Mucosa of stomach (tissue), 1 donor: ENCODE data around the gene HEPHL1.

Source experiments
- H3K27me3 ChIP-seq: one replicate; pipeline ENCODE4 v1.7.0; 2013; ENCODE audit warnings: mild to moderate bottlenecking, low read length; ENCODE audit not compliant: control insufficient read depth, insufficient read depth
- H3K36me3 ChIP-seq: one replicate; pipeline ENCODE4 v1.7.0; 2013; ENCODE audit warnings: low read length; ENCODE audit not compliant: control insufficient read depth, insufficient read depth
- H3K4me1 ChIP-seq: one replicate; pipeline ENCODE4 v1.7.0; 2013; ENCODE audit warnings: mild to moderate bottlenecking, low read length; ENCODE audit not compliant: control insufficient read depth, insufficient read depth
- H3K4me3 ChIP-seq: one replicate; pipeline ENCODE4 v1.7.0; 2013; ENCODE audit warnings: low read length
- H3K9ac ChIP-seq: one replicate; pipeline ENCODE4 v1.7.0; 2013; ENCODE audit warnings: mild to moderate bottlenecking, low read length, moderate library complexity
- H3K9me3 ChIP-seq: one replicate; pipeline ENCODE4 v1.7.0; 2013; ENCODE audit warnings: mild to moderate bottlenecking, low read length, moderate library complexity; ENCODE audit not compliant: control insufficient read depth
- donor health status: Pancreatic carcinoma.

The HEPHL1 gene

DNA sequence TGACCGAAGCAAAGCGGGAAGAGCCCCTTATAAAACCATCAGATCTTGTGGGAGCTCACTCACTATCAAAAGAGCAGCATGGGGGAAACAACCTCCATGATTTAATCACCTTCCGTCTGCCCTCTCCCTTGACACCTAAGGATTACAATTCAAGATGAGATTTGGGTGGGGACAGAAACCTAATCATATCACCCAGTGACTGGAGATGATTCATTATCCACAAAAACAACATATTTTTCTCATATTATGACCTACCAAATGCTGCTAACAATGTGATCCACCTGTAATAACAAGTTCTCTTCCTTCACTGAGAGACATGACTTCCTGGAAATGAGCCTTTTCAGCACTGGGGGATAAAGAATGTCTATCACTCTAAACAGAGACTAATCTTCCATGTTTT, 23.4 kb upstream of the HEPHL1 start:
- Histone ChIP-seq H3K9ac (no peak overlapping the region), H3K36me3 (no peaks in the 10 kb centered on the region), H3K4me1 (no peaks in the 10 kb centered on the region), H3K27me3 (no peaks in the 10 kb centered on the region), H3K9me3 (no peaks in the 10 kb centered on the region), H3K4me3 (no peak overlapping the region)

DNA sequence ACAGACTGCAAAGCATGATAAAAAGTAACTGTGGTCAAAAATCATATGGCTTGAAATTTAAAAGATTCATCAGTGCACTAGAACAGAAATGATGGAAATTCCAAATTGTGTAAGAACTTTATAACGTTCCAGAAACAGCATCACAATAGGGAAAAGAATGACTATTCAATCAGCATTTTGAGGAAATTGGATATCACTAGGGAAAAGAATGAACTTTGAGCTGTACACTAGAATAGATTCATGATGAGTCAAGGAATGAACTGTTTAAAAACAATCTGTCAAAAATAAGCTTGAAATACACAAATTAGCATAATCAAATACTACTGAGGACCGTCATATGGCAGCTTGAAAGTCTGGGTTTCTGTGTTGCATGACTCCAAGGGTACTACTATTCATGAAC, 20.5 kb upstream of the HEPHL1 start:
- Histone ChIP-seq H3K36me3 (no peaks in the 10 kb centered on the region), H3K4me1 (no peaks in the 10 kb centered on the region), H3K27me3 (no peaks in the 10 kb centered on the region), H3K9ac (no peak overlapping the region), H3K9me3 (no peaks in the 10 kb centered on the region), H3K4me3 (no peak overlapping the region)

DNA sequence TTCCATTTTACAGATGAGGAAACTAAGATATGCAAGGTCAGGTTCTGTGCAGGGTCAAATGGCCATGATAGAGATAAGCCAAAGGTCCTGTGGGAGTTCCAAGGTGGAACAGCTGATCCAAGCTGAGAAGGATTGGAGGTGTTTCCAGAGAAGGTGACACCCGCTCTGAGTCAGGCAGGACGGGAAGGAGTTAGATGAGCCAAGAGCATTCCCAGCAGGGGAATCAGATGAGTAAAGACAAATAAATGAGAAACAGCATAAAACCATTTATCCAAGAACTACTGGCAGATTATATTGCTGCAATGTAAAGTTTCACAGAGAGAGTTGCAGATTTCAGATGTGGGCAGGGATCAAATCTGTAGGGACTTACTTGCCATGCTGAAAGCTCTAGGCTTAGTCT, 18.9 kb upstream of the HEPHL1 start:
- H3K36me3 ChIP-seq, result no peaks in the 10 kb centered on the region
- H3K9ac ChIP-seq, result no peak overlapping the region
- H3K9me3 ChIP-seq, result no peaks in the 10 kb centered on the region
- H3K4me3 ChIP-seq, result no peak overlapping the region
- H3K4me1 ChIP-seq, result no peaks in the 10 kb centered on the region
- no peaks in the 10 kb centered on the region for H3K27me3 ChIP-seq

DNA sequence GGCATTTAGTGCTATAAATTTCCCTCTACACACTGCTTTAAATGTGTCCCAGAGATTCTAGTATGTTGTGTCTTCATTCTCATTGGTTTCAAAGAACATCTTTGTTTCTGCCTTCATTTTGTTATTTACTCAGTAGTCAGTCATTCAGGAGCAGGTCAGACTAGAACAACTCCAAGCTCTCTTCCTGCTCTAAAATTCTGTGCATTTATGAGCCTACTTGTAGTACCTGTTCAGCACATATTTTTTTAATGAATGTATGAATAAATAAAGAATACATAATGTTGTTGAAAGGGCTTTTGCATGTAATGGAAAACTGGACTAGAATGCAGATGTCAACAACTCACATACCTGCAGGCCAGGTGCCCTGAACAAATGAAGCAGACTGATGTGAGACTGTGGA, 13.7 kb upstream of the HEPHL1 start:
- Histone ChIP-seq H3K27me3 (no peaks in the 10 kb centered on the region), H3K9ac (no peak overlapping the region), H3K4me1 (no peaks in the 10 kb centered on the region), H3K36me3 (no peaks in the 10 kb centered on the region), H3K4me3 (no peak overlapping the region), H3K9me3 (no peaks in the 10 kb centered on the region)

DNA sequence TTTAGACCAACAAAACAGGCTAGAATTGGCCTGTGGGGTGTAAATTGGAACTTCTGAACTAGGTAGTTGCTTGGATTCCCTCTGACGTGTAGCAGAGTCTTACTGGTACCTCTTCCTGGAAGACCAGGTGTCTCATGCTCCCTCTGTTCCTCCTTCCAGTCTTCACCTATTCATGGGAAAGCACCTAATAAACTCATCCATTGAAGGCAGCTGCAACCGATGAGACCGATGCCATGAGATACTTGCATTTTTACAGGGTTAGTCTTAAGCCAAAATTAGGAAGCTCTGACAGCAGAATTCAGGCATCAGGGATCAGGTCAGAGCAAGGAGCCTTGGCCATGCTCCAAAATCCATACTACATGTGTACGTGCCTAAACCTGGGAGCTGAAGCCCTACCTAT, 13.2 kb upstream of the HEPHL1 start:
- Histone ChIP-seq H3K4me3 (no peak overlapping the region), H3K9ac (no peak overlapping the region), H3K4me1 (no peaks in the 10 kb centered on the region), H3K36me3 (no peaks in the 10 kb centered on the region), H3K9me3 (no peaks in the 10 kb centered on the region), H3K27me3 (no peaks in the 10 kb centered on the region)

DNA sequence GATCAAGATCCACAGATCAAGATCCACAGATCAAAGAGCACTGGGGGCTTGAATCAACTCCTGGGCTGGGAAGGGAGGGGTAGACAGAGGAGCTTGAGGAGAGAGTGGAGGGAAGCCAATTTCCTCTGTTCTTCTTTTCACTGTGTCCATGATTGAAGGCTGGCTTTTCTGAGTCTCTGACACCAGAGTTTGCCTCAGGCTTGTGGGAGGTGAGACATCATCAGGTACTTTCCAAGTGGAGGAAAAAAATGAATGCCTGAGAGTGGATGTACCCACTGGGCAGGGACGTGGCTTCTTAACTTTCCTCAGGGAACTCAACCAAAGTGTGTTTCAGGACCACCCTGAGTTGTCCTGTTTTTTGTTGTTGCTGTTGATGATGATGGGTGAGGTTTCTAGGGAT, 11.0 kb upstream of the HEPHL1 start:
- no peak overlapping the region for H3K9ac ChIP-seq
- H3K27me3 ChIP-seq, result no peaks in the 10 kb centered on the region
- H3K9me3 ChIP-seq, result no peaks in the 10 kb centered on the region
- no peaks in the 10 kb centered on the region for H3K36me3 ChIP-seq
- H3K4me1 ChIP-seq, result no peaks in the 10 kb centered on the region
- no peak overlapping the region for H3K4me3 ChIP-seq

DNA sequence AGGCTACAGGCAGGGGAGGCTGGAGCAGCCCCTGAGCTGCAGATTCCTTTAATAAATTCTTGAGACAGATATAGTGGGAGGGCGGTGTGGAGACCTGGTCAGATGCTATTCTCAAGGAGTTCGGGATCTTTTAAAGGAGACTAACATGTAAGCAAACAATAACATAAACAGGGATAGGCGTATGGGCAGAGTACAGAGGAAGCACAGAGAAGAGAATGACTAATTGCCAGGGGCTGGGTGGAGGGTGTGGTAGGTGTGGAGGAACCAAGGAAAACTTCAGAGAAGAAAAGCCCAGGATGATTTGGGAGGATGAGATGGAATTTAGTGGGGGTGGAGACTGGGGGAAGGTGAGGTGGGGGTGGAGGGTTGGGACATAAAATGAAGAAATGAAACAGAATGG, 9.7 kb upstream of the HEPHL1 start:
- no peak overlapping the region for H3K4me3 ChIP-seq
- no peaks in the 10 kb centered on the region for H3K9me3 ChIP-seq
- H3K9ac ChIP-seq, result no peak overlapping the region
- no peaks in the 10 kb centered on the region for H3K27me3 ChIP-seq
- H3K4me1 ChIP-seq, result no peaks in the 10 kb centered on the region
- no peaks in the 10 kb centered on the region for H3K36me3 ChIP-seq

DNA sequence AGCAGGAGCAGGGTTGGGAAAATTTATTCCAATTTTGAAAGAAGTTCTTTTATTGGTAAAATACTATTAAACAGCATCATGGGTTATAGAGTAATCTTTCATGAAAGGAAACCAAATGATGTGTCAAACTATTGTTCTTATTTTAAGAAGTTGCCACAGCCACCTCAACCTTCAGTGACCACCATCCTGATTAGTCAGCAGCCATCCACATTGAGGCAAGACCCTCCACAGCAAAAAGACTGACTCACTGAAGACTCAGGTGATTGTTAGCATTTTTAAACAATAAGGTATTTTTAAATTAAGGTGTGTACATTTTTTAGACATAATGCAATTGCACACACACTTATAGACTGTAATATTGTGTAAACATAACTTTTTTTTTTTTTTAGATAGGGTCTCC, 3.7 kb upstream of the HEPHL1 start:
- H3K4me1 ChIP-seq, result no peaks in the 10 kb centered on the region
- no peaks in the 10 kb centered on the region for H3K9me3 ChIP-seq
- H3K9ac ChIP-seq, result no peak overlapping the region
- no peaks in the 10 kb centered on the region for H3K27me3 ChIP-seq
- no peak overlapping the region for H3K4me3 ChIP-seq
- H3K36me3 ChIP-seq, result no peaks in the 10 kb centered on the region

DNA sequence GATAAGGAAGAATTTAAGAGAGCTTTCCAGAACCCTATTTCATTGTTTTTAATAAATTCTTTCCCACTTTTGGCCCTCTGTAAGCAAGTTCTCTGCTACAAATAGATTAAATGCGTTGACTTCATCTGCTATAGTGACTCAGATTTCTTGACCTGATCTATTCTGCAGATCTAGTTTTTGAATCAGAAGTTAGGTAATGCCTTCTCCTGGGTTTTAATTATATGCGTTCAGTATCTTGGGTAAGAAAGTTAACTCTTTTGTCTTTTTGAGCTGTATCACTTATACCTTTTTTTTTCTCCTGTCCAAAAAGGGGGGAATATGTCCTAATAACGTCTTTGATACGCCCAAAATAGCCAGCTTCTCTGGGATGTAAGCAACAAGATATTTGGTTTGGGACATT, 2.4 kb upstream of the HEPHL1 start:
- H3K36me3 ChIP-seq, result no peaks in the 10 kb centered on the region

DNA sequence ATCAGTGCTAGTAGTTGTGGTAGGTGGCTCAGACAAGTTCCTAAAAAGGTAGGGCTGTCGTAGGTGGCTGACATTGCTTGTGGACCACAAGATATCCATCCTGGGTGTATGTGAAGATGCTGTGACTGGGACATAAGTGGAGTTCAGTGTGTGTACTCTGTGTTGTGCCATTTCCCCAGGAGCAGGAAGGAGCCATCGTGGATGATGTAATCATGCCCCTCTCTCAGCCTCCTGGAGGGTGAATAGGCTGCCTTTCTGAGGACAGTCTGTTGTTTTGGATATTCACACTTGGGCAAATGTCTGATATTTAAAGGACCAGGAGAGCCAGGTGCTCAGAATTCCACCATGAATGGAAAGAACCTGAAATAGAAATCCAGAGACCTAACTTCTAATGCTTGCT, 2.7 kb downstream of the HEPHL1 start:
- H3K4me3 ChIP-seq, result no peak overlapping the region
- H3K27me3 ChIP-seq, result no peaks in the 10 kb centered on the region
- no peak overlapping the region for H3K9ac ChIP-seq
- no peaks in the 10 kb centered on the region for H3K4me1 ChIP-seq
- no peaks in the 10 kb centered on the region for H3K9me3 ChIP-seq
- H3K36me3 ChIP-seq, result no peaks in the 10 kb centered on the region

More for the DNA sequence above, 2.4 kb upstream of the HEPHL1 start:
- H3K27me3 ChIP-seq, result no peaks in the 10 kb centered on the region
- H3K9ac ChIP-seq, result no peak overlapping the region
- H3K9me3 ChIP-seq, result no peaks in the 10 kb centered on the region
- no peak overlapping the region for H3K4me3 ChIP-seq
- H3K4me1 ChIP-seq, result no peaks in the 10 kb centered on the region

DNA sequence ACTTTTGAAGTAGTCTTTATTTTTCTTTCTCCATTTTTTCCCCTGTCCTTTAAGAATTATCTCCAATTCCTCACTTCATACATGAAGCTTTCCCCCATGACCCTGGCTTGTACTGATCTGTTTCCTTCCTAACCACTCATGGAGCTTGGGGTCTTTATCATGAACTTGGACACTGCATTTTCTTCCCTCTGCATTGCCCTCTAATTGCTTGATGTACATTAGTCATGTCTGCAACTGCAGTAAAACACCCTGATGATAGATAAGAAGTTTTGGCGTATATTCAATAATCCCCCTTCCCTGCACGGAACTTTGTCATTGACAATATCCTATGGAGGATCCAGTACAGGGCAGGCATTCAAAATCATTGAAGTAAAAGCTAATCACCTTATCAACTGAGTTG, 3.4 kb downstream of the HEPHL1 start:
- Histone ChIP-seq H3K36me3 (no peaks in the 10 kb centered on the region), H3K4me1 (no peaks in the 10 kb centered on the region), H3K9ac (no peak overlapping the region), H3K9me3 (no peaks in the 10 kb centered on the region), H3K4me3 (no peak overlapping the region), H3K27me3 (no peaks in the 10 kb centered on the region)

DNA sequence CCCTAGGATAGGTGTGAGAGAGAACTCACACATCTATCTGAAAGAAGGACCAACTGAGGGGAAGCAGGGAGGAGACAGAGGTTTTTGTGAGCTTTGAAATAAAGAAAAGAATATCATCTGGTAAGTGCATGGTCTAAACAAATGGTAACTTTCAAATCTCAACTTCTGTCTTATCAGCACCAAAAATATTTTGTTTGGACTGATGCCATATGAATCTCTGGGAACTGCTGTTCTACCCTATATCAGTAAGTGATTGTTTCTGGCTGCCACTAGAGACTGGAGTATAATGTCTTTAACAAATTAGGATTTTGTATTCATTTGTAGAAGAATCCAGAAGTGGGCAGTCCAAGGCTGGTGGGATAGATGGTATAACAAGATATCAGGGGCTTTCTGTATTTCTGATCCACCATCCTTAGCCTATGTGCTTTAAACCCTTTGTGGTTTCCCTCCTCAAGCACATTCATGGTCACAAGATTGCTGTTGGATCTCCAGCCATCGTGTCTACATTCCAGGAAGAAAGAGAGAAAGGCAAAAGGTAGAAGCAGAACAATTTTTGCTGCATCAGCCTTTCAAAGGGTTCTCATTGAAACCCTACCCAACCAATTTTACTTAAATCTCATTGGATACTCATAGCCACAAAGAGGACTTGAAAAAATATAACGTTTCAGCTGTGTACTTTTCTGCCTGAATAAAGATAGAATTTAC, 4.7 kb downstream of the HEPHL1 start:
- no peaks in the 10 kb centered on the region for H3K27me3 ChIP-seq
- no peak overlapping the region for H3K4me3 ChIP-seq
- no peak overlapping the region for H3K9ac ChIP-seq
- no peaks in the 10 kb centered on the region for H3K4me1 ChIP-seq
- H3K36me3 ChIP-seq, result no peaks in the 10 kb centered on the region
- no peaks in the 10 kb centered on the region for H3K9me3 ChIP-seq

DNA sequence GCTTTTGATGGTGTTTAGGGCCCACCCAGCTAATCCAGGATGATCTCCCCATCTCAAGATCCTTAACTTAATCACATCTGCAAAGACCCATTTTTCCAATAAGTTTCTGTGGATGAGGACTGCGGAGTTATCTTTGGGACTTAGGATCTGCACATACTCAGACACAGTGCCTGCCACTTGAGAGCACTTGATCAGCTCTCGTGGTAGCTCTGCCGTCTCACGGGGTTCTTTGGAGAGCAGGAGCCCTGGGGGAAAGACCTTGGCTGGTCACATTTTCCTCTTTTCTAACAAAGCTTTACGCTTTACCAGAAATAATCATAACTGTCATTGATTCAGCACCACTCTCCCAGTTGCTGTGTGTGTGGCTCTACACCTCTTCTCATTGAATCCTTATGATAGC, 6.1 kb downstream of the HEPHL1 start:
- Histone ChIP-seq H3K4me1 (no peaks in the 10 kb centered on the region), H3K4me3 (no peak overlapping the region), H3K27me3 (no peaks in the 10 kb centered on the region), H3K36me3 (no peaks in the 10 kb centered on the region), H3K9ac (no peak overlapping the region), H3K9me3 (no peaks in the 10 kb centered on the region)
